ENCODE data around the gene ZDHHC14.
"Not testable (repeated sequence)": the region's sequence is repeated elsewhere in the genome, so short reads cannot be mapped to it uniquely, and the experiment has no call there.

ZDHHC14 gene

DNA sequence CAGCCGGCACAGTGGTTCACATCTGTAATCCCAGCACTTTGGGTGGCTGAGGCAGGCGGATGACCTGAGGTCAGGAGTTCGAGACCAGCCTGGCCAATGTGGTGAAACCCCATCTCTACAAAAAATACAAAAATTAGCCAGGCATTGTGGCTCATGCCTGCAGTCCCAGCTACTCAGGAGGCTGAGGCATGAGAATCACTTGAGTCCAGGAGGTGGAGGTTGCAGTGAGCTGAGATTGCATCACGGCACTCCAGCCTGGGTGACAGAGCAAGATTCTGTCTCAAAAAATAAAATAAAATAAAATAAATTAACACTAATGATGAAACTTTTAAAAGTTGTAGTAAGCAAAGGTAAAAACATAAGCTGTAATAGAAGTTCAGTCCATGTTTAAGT lies 82.7 kb downstream of the ZDHHC14 start:
- not testable (repeated sequence) for DNase-seq (ENCODE audit: low read depth in 1 of 2, low spot score in 1 of 2)

DNA sequence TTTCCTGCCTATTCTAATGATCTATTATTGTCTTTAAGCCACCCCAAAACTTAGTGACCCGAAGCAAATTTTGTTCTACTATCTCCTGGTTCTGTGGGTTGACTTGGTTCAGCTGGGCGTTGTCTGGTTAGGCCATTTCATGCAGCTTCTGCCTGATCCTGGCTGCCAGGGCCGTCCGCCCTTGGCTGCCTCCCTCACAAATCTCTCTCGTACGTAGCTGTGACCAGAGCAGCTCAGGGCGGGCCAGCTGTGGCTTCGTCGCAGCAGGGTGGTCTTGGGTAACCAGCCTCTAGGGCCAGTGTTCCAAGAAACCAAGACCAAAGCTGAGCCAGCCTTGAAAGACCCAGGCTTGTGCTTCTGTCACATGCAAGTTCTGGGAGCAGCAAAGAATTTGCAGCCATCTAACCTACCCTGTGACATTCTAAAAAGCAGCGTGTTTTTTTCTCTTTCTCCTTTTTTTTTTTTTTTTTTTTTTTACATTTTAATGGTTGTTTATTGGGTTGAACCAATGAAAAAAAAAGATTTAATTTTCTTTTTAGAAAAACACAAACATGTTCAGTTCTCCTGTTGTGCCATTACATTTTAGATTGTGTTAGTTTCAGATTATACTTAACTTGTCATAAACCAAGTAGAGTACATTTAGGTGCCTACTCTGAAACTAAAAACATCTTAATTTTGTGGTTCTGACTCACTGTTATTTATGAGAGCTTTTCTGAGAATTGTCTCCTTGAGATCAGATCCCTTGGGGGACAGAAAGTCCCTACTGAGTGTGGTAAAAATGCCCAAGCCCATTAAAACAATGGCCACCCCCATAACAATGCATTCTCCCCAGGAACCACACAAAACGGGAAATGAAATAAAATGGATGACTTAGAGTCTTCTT lies 83.9 kb downstream of the ZDHHC14 start:
- DNase-seq (ENCODE audit: low read depth in 1 of 2, low spot score in 1 of 2): no peak

DNA sequence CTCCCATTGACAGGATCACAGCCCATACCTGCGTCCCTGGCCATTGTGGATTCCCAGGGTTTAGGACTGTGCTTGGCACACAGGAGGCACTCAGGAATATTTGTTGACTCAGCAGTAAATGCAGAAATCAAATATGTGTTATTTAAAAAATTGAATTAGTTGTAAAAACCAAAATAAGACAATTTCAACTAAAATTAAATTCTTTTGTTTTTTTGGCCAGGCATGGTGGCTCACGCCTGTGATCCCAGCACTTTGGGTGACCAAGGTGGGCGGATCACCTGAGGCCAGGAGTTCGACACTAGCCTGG lies 85.3 kb downstream of the ZDHHC14 start:
- no peak for DNase-seq (ENCODE audit: low read depth in 1 of 2, low spot score in 1 of 2)

DNA sequence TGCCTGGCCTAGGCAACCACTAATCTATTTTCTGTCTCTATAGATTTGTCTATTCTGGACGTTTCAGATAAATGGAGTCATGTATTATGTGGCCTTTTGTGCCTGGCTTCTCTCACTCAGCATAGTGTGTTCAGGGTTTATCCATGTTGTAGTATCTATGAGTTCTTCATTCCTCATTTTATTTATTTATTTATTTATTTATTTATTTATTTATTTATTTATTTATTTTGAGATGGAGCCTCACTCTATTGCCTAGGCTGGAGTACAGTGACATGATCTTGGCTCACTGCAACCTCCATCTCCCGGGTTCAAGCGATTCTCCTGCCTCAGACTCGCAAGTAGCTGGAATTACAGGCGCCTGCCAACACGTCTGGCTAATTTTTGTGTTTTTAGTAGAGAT lies 86.3 kb downstream of the ZDHHC14 start:
- not testable (repeated sequence) for DNase-seq (ENCODE audit: low read depth in 1 of 2, low spot score in 1 of 2)

DNA sequence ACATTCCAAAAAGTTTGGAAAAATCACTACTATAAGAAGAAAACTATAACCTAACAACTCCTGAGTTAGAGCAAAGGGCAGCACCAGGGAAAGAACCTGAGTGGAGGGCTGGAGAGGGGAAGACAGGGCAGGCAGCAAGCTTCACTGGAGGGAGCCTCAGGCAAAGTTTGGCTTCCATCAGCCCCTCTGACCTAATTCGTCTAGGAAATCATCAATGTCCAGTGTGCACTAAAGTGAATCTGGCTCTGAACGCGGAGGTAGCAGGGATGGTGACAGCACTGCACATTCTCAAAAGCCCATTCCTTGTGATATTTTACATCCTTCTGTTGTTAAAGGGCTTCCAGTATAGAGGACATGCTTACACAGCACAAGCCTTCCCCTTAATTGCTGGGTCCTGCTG lies 87.1 kb downstream of the ZDHHC14 start:
- DNase-seq (ENCODE audit: low read depth in 1 of 2, low spot score in 1 of 2): no peak

DNA sequence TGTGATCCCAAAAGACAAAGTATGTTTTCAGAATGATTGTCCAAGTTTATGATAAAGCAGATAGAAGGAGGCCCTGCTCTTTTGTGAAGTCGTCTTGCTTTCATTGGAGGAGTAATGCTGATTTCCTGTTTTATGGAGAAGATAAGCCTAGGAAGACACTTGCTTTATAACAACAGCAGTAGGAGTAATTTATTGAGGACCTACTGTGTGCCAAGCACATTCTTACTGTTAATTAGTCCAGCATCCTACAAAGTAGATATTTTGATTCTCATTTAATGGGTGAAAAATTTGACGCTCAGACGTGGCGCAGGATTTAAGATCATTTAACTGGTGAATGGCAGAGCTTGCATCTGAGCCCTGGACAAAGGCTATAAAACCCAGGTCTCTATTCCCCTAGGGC lies 87.6 kb downstream of the ZDHHC14 start:
- no peak for DNase-seq (ENCODE audit: low read depth in 1 of 2, low spot score in 1 of 2)

DNA sequence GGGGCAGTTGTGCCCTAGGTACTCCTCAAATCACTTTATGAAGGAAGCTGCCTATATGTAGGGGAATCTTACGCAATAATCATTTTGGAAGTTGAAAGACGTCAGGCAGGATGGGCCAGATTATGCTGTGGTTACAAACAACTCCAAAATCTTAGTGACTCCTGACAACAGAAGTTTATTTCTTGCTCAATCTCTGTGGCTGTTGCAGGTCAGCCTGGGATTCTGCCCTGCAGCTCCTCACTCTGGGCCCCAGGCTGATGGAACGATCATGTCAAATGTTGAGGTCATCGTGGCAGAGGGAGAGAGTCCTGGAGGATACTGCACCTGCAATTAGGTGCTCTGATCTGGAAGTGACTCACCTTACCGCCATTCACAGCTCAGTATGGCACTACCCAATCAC lies 88.4 kb downstream of the ZDHHC14 start:
- DNase-seq (ENCODE audit: low read depth in 1 of 2, low spot score in 1 of 2): no peak

DNA sequence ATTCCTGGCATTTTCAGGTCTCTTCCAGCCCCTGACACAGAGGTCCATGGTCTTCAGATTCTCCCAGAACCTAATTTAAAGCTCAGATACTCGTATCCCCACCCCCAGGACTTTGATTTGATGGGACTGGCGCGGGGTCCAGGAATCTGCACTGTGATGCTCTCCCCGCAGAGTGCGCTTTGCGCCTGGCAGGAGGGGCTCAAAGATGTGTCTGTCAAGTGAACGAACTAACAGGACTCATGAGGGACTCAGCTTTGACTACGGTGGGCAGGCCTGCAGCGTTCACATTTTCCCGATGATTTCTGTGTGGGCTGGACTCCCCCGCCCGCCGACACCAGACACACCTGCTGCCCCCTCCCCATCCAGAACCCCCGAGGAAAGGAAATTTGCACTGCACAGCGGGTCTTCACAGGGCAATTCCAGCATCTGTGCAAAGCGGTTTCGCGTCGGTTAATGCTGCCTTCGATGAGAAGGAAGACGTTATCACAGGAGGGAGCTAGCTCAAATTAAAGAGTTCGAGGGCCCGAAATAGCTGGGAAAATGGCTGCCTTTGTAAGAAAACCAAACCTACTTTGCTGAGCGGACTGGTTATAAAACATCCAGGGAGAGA lies 90.2 kb downstream of the ZDHHC14 start:
- DNase-seq (ENCODE audit: low read depth in 1 of 2, low spot score in 1 of 2): no peak

DNA sequence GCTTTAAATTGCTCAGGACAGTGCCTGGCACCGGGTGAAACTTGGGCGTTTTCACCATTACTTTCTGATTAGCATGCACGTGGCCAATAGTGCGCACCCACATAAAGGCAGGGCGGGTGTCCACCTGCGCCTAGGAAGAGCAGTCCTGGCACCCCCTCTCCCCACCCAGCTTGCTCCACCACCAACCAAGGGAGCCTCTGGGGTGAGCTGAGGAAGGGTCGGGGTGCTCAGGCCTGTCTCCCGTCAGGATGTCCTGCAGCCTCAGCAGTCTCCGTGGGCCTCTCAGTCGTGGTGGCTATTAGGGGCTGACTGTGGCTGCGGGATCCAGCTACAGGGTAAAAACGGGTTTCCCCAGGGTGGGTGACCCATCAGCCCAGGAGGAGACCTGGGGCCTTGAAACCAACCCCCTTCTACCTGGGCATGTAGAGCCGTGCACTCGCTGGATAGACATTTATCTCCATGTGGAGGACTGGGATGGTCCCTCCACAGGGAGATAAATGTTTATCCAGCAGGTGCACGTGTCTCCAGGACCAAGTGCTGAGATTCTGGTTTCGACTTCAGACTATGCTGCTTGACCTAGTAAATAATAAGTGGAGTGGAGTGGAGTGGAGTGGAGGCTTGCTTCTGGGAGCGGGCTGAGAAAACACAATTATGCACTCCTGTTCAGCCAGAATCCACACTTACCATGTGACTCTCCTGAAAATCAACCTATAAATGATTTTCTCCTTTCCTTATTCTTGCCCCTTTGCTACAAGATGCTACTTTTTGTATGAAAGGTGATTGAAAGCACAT lies 91.1 kb downstream of the ZDHHC14 start:
- no peak for DNase-seq (ENCODE audit: low read depth in 1 of 2, low spot score in 1 of 2)

DNA sequence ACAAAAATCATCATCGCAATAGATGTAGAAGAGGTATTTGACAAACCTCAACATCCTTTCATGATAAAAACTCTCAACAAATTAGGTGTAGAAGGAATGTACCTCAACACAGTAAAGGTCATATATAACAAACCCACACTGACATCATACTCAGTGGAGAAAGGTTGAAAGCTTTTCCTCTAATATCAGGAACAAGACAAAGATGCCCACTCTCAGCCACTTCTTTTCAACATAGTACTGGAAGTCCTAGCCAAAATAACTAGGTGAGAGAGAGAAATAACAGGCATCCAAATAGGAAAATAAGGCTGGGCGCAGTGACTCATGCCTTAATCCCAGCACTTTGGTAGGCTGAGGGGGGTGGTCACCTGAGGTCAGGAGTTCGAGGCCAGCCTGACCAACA lies 95.8 kb downstream of the ZDHHC14 start:
- DNase-seq (ENCODE audit: low read depth in 1 of 2, low spot score in 1 of 2): no peak

DNA sequence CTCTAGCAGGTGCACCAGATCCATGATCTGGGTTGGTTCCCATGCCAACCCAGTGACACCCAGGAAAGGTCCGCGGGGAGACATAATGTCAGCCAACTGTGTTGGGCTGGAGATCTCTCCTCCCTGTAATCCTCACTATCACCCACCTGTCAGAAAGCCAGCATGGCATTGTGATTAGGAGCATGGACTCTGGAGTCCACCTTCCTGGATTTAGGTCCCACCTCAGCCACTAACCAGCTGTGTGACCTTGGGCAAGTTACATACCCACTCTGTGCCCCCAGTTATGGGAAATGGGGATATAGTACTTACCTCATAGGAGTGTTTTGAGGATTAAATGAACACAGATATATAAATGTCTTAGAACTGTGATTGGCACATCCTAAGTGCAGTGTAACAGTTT lies 97.9 kb downstream of the ZDHHC14 start:
- no peak for DNase-seq (ENCODE audit: low read depth in 1 of 2, low spot score in 1 of 2)

DNA sequence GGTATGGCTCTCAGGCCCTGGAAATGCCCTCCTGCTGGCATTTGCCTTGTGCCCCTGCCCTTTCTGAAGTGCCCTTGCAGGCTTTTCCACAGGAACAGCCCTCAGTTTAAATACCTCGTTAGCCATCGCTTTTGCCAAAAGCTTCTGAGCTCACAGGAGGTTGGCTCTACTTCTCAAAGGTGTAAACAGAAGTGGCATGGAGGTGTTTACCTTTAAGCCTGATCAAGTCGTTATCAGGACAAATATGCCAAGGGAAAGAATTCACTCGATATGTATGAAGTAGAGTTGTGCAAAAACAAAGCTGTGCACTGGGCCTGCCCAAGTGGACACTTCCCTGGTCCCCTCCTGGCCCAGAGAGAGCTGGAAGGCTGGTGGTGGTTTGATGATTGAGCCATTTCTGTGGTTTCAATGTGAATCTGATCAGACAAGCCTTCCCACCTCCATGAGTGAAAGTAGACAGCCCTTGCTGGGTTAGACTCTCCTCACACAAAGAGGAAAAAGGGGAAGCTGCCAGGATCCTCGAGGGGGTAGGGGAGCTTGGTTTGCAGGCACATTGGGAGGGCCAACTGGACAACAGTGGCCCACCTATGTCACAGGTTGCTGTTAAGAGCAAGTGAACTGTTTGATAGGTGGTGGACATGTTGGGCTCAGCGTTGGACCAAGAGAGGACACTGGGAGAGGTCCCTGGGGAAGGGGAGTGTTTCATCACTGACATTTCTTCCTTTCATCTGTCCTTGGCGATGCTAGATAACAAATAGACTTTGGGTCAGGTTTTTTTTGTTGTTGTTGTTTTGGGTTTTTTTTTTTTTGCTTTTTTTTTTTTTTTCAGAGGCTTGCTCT lies 98.7 kb downstream of the ZDHHC14 start:
- no peak for DNase-seq (ENCODE audit: low read depth in 1 of 2, low spot score in 1 of 2)

DNA sequence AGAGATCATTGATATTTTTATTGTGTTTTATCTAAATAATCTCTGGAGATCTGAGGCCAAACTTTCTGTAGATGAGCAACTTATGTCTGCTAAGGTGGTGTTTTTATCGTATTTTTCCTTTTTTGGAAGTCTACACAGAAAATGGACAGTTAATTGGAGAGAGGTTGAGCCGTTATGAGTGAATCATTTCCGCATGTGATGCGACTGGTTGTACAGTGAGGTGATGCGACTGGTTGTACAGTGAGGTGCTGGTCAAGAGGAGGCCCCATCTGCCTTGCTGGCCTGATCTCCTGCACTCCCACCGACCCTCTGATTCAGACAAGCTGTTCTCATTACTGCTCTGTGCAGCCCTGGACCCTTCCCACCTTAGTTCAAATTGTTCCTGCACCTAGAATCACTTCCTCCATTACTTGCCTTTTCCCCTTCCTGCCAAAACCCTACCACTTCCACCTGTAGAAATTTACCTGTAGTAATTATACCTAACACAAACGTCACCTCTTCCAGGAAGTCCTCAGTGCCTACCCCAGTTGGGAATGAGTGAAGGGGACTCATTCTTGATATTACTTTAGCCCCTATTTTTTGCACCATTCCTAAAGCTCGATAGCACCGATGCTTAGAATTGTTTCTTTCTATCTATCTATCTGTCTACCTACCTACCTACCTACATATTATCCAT lies 100.3 kb downstream of the ZDHHC14 start:
- DNase-seq (ENCODE audit: low read depth in 1 of 2, low spot score in 1 of 2): no peak

DNA sequence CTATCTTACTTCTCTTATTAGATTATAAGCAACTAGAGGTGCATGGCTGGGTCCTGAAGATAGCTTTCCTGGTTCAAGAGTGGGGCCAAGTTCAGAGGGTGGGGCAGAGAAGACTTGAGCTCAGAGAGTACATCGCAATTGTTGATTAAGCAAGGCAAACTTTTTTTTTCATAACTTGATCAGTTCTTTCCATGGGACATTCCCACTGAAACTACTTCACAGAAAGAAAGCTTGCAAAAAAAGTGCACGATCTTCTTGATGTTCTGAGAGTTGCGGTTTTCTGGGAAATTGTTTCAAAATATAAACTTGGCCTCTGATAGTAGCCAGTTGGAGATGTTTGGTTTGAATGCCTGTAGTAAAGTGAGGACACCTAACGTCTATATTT lies 100.9 kb downstream of the ZDHHC14 start:
- DNase-seq (ENCODE audit: low read depth in 1 of 2, low spot score in 1 of 2): no peak

DNA sequence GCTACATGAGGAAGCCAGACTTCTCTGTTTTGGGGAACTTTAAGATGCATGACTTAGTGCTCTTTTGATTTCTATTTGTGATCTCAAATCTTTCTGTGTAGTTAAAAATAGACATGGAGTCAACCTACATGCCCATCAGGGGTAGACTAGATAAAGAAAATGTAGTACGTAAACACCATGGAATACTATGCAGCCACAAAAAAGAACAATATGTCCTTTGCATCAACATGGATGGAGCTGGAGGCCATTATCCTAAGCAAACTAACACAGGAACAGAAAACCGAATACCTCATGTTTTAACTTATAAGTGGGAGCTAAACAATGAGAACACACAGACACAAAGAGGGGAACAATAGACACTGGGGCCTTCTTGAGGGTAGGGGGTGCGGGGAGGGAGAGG lies 102.8 kb downstream of the ZDHHC14 start:
- DNase-seq (ENCODE audit: low read depth in 1 of 2, low spot score in 1 of 2): no peak

DNA sequence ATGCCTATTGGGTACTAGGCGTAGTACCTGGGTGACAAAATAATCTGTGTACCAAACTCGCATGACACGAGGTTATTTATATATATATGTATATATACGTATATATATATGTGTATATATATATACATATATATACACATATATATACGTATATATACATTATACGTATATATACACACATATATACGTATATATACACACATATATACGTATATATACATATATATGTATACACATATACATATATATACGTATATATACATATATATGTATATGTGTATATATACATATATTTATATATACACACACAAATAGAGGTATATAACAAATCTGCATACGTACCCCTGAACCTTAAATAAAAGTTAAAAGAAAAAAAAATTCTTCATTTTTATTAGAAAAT lies 103.2 kb downstream of the ZDHHC14 start:
- DNase-seq (ENCODE audit: low read depth in 1 of 2, low spot score in 1 of 2): no peak

DNA sequence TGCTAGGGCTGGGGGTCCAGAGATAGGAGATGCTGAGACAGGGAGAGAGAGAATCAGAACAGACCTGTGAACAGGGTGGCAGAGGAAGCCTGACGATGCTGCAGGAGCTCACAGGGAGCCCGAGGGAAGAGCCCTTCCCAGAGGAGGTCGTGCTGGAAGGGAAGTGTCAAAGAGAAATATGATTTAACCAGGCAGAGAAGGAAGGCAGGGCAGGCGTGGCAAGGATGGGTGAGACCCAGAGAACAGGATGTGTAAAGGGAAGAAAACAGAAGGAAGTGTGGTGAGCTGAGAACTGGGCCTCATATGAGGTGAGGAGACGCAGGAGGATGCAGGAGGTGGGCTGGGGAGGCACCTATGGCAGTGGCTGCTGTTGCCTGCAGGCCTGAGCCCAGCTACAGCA lies 105.6 kb downstream of the ZDHHC14 start:
- no peak for DNase-seq (ENCODE audit: low read depth in 1 of 2, low spot score in 1 of 2)

DNA sequence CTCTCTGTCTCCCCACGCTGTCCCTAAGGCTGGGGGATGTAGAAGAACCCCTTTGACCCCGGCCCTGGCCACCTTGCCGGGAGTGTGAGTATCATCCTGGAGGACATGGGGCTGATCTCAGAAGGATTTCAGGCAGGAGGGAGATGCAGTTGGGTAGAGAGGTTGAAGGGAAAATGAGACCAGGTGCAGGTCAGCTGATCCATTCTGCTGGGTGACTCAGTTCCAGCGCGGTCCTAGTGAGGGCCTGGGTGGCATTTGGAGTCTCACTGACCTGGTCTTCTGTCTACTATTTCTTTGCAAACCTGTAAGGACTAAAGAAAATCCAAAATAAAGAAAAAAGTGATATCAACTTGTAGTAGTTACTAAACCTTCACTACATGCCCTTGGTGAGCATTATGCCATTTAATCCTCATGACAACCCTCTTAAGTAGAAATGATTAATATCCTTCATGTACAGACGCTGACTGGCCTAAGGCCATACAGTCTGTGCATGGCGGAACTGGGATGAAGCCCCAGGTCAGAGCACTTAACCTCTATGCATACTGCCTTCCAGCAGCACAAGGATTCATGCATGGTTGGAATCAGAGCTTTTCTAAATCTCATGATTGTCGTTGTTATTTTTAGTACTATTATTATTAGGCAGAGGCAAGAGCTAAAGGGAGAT lies 106.3 kb downstream of the ZDHHC14 start:
- no peak for DNase-seq (ENCODE audit: low read depth in 1 of 2, low spot score in 1 of 2)

DNA sequence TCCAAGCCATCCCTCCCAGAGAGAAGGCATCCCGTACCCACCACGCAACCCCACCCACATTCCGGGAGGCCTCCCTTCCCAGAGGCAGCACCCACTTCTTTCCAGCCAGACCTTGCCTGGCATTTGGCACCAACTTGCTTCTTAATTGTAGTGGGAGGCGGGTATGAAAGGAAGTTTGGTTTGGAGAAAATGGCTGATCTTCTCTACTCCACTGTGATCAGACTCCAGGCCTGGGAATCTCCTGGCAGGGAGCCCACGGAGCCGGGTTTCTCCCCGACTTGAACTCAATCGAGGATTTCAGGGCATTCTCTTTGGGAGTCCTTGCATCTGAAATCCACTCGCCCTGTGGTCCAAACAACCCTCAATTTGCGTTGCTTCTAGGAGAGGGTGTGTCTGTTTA lies 107.1 kb downstream of the ZDHHC14 start:
- DNase-seq (ENCODE audit: low read depth in 1 of 2, low spot score in 1 of 2): no peak

DNA sequence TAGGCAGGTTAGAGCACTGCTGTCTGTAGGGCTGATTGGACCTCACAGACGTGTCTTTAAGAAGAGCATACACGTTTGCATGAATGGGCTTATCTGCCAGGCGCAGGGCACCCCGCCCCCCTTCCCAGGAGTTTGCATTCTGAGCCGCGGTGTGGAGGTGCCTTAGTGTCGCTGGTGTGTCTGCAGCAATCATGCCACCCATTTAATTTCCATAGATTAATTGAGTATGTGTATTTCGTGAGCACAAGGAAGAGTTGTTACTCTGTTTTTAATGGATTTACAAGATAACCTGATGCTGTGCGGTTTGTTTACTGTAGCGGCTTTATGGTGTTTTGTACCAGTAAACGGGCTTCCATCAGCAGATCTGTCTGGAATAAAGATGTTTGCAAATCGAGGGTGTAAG lies 107.7 kb downstream of the ZDHHC14 start:
- no peak for DNase-seq (ENCODE audit: low read depth in 1 of 2, low spot score in 1 of 2)
